ENCODE measurements around the gene CARD10. TPM values are rescaled to one million over a fixed set of nuclear protein-coding genes. Genes with fewer than 3 reads are reported as not detected.

The CARD10 gene
- total RNA-seq, 1 donor = 3.0 TPM

GRCh38 chr22:37491559-37492427 lies 27.4 kb downstream of the CARD10 start:
- no peak for TF ChIP-seq CTCF (IDR thresholded peaks at IDR 0.05; ENCODE audit: insufficient read depth, low read depth, low read length)
- no peak overlapping the region for H3K4me3 ChIP-seq (ENCODE audit: low read depth, low read length)
- no peak for DNase-seq (ENCODE audit: low read depth)

- no peak for DNase-seq (ENCODE audit: low read depth)
- no peak for TF ChIP-seq CTCF (IDR thresholded peaks at IDR 0.05; ENCODE audit: insufficient read depth, low read depth, low read length)
Observed at GRCh38 chr22:37491106-37491505, 28.1 kb downstream of the CARD10 start.

DNA sequence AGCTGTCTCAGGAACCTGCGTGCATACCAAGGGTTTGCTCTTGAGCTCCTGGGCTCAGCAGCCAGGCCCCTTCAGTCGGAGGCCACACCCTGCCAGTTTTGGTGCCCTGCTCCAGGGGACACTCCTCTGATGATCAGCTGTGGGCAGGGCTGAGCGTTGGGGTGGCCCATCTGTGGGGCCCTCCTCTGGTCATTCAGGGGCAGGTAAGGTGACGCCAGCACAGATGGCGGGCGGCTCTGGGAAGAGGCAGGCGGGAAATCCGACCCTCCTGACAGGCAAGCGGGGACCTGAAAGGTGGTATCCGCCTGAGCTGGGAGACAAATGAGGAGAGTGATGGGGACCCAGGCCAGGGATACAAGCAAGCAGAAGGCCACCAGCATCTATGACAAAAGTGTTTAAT lies 29.2 kb downstream of the CARD10 start:
- TF ChIP-seq CTCF (IDR thresholded peaks at IDR 0.05; ENCODE audit: insufficient read depth, low read depth, low read length) = no peak
- DNase-seq (ENCODE audit: low read depth) = no peak
- no peak overlapping the region for H3K4me3 ChIP-seq (ENCODE audit: low read depth, low read length)

More at GRCh38 chr22:37491106-37491505, 28.1 kb downstream of the CARD10 start:
- H3K4me3 ChIP-seq (ENCODE audit: low read depth, low read length) = no peak overlapping the region

GRCh38 chr22:37488337-37489135 lies 30.7 kb downstream of the CARD10 start:
- H3K4me3 ChIP-seq (ENCODE audit: low read depth, low read length) = no peak overlapping the region
- DNase-seq (ENCODE audit: low read depth) = no peak

GRCh38 chr22:37487571-37487970 lies 31.6 kb downstream of the CARD10 start:
- TF ChIP-seq CTCF (IDR thresholded peaks at IDR 0.05; ENCODE audit: insufficient read depth, low read depth, low read length) = no peak

More at GRCh38 chr22:37488337-37489135, 30.7 kb downstream of the CARD10 start:
- no peak for TF ChIP-seq CTCF (IDR thresholded peaks at IDR 0.05; ENCODE audit: insufficient read depth, low read depth, low read length)

GRCh38 chr22:37487129-37487528 lies 32.1 kb downstream of the CARD10 start:
- no peak for TF ChIP-seq CTCF (IDR thresholded peaks at IDR 0.05; ENCODE audit: insufficient read depth, low read depth, low read length)
- DNase-seq (ENCODE audit: low read depth) = no peak
- H3K4me3 ChIP-seq (ENCODE audit: low read depth, low read length) = no peak overlapping the region

More at GRCh38 chr22:37487571-37487970, 31.6 kb downstream of the CARD10 start:
- H3K4me3 ChIP-seq (ENCODE audit: low read depth, low read length) = no peak overlapping the region
- no peak for DNase-seq (ENCODE audit: low read depth)

All from fibroblast of villous mesenchyme (primary cell).